ENCODE results near the gene PRKD3. TPM values are rescaled to one million over a fixed set of nuclear protein-coding genes. Genes with fewer than 3 reads are reported as not detected.
A peak's percentile ranks its signal among the peaks of the same experiment; 100 is the strongest.

Gene PRKD3
- total RNA-seq, 4 donors from 2014 or later = 39.0 to 57.3 (median 54.4) TPM

- Histone ChIP-seq H3K27me3 (no peaks in the 10 kb centered on the region), H3K4me1 (peaks cover 0 to 91% (median 5%) of the 10 kb centered on the region in 4 donors), H3K4me3 (no peak overlapping the region), H3K9me3 (no peaks in the 10 kb centered on the region), H3K27ac (peak overlapping the region in 1 of 4 donors; percentile 34), H3K36me3 (peaks cover 0 to 9% (median 0%) of the 10 kb centered on the region in 3 donors)
- 58 to 65% methylated on average over 5 of the region's 5 CpGs for whole genome bisulfite sequencing, 2 donors
- TF ChIP-seq EP300 (IDR thresholded peaks at IDR 0.05) (no peak), POLR2A (IDR thresholded peaks at IDR 0.05) (no peak)
- TF ChIP-seq, protein P1, sequence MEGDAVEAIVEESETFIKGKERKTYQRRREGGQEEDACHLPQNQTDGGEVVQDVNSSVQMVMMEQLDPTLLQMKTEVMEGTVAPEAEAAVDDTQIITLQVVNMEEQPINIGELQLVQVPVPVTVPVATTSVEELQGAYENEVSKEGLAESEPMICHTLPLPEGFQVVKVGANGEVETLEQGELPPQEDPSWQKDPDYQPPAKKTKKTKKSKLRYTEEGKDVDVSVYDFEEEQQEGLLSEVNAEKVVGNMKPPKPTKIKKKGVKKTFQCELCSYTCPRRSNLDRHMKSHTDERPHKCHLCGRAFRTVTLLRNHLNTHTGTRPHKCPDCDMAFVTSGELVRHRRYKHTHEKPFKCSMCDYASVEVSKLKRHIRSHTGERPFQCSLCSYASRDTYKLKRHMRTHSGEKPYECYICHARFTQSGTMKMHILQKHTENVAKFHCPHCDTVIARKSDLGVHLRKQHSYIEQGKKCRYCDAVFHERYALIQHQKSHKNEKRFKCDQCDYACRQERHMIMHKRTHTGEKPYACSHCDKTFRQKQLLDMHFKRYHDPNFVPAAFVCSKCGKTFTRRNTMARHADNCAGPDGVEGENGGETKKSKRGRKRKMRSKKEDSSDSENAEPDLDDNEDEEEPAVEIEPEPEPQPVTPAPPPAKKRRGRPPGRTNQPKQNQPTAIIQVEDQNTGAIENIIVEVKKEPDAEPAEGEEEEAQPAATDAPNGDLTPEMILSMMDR (IDR thresholded peaks at IDR 0.05) = no peak
- DNase-seq (ENCODE audit: low spot score in 2 of 2) = no peak
These were observed 6.2 kb downstream of the PRKD3 start for GRCh38 chr2:37318401-37318800.

DNA sequence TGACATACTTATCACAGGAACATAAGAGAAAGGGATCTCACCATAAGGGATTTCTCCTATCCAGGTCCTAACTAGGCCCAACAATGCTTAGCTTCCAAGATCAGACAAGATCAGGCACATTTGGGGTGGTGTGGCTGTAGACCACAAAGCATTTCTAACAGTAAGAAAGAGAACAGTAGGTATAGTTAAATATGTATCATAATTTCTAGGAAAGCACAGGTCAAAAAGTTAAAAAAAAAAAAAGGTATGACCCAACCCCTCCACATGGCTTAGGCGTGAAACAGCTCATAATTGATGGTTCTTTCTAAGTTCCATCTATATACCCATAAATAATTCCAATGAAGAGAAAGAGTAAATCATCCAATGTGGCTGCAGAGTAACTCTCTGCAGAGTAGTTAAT lies 6.9 kb downstream of the PRKD3 start:
- TF ChIP-seq EP300 (IDR thresholded peaks at IDR 0.05) (no peak), POLR2A (IDR thresholded peaks at IDR 0.05) (no peak)
- TF ChIP-seq, protein P1 (IDR thresholded peaks at IDR 0.05) = no peak
- H3K9me3 ChIP-seq = no peaks in the 10 kb centered on the region
- peaks cover 0 to 92% (median 5%) of the 10 kb centered on the region in 4 donors for H3K4me1 ChIP-seq
- no peak overlapping the region for H3K4me3 ChIP-seq
- H3K36me3 ChIP-seq = peaks cover 0 to 9% (median 0%) of the 10 kb centered on the region in 3 donors
- H3K27me3 ChIP-seq = no peaks in the 10 kb centered on the region
- H3K27ac ChIP-seq = no peak overlapping the region
- no peak for DNase-seq (ENCODE audit: low spot score in 2 of 2)
- 95 to 96% methylated on average over 1 of the region's 1 CpG for WGBS, 2 donors

GRCh38 chr2:37316181-37316580 lies 8.5 kb downstream of the PRKD3 start:
- Histone ChIP-seq H3K27ac (no peak overlapping the region), H3K9me3 (no peaks in the 10 kb centered on the region), H3K36me3 (peaks cover 0 to 9% (median 0%) of the 10 kb centered on the region in 3 donors), H3K4me3 (no peak overlapping the region), H3K4me1 (peaks cover 0 to 92% (median 10%) of the 10 kb centered on the region in 4 donors), H3K27me3 (no peaks in the 10 kb centered on the region)
- 82 to 88% methylated on average over 5 of the region's 5 CpGs for WGBS, 2 donors
- TF ChIP-seq, protein P1 (IDR thresholded peaks at IDR 0.05) = no peak
- TF ChIP-seq EP300 (IDR thresholded peaks at IDR 0.05) = no peak
- no peak for TF ChIP-seq POLR2A (IDR thresholded peaks at IDR 0.05)
- DNase-seq (ENCODE audit: low spot score in 2 of 2) = no peak

GRCh38 chr2:37315364-37315763 lies 9.3 kb downstream of the PRKD3 start:
- H3K27me3 ChIP-seq = no peaks in the 10 kb centered on the region
- no peak overlapping the region for H3K27ac ChIP-seq
- H3K4me3 ChIP-seq = no peak overlapping the region
- TF ChIP-seq EP300 (IDR thresholded peaks at IDR 0.05) (no peak), POLR2A (IDR thresholded peaks at IDR 0.05) (no peak)
- TF ChIP-seq, protein P1 (IDR thresholded peaks at IDR 0.05) = no peak
- peaks cover 0 to 9% (median 0%) of the 10 kb centered on the region in 3 donors for H3K36me3 ChIP-seq
- H3K9me3 ChIP-seq = no peaks in the 10 kb centered on the region
- no peak for DNase-seq (ENCODE audit: low spot score in 2 of 2)
- H3K4me1 ChIP-seq = peaks cover 0 to 92% (median 10%) of the 10 kb centered on the region in 4 donors
- WGBS, 2 donors = 83 to 90% methylated on average over 3 of the region's 3 CpGs

- TF ChIP-seq, protein P1 (IDR thresholded peaks at IDR 0.05) = no peak
- TF ChIP-seq EP300 (IDR thresholded peaks at IDR 0.05) (no peak), POLR2A (IDR thresholded peaks at IDR 0.05) (no peak)
- Histone ChIP-seq H3K4me1 (peaks cover 0 to 59% (median 4%) of the 10 kb centered on the region in 4 donors), H3K9me3 (no peaks in the 10 kb centered on the region), H3K27ac (peak overlapping the region in 1 of 4 donors; percentile 14), H3K27me3 (no peaks in the 10 kb centered on the region), H3K4me3 (no peak overlapping the region), H3K36me3 (peaks cover 0 to 8% (median 0%) of the 10 kb centered on the region in 3 donors)
- WGBS, 2 donors = 49 to 71% methylated on average over 2 of the region's 2 CpGs
- DNase-seq (ENCODE audit: low spot score in 2 of 2) = no peak
These were observed 17.1 kb downstream of the PRKD3 start for GRCh38 chr2:37307500-37307899.
